Mucosa of gallbladder (tissue), 1 donor: ENCODE data around the gene ANK3. TPM values are rescaled to one million over a fixed set of nuclear protein-coding genes. Genes with fewer than 3 reads are reported as not detected.
A peak's percentile ranks its signal among the peaks of the same experiment; 100 is the strongest.

ENCODE experiments used
- DNase-seq: peaks from one replicate; pipeline ENCODE4 v3.0.0-alpha.2; 2020; ENCODE audit warnings: low spot score
- total RNA-seq: library from RNA; stranded (reverse); gene quantifications from one replicate; pipeline ENCODE4 v1.2.1, GENCODE V29; 2021
- donor health status: DM: no; HTN: no; CAD: no.

The ANK3 gene
- 169 TPM for total RNA-seq

DNA sequence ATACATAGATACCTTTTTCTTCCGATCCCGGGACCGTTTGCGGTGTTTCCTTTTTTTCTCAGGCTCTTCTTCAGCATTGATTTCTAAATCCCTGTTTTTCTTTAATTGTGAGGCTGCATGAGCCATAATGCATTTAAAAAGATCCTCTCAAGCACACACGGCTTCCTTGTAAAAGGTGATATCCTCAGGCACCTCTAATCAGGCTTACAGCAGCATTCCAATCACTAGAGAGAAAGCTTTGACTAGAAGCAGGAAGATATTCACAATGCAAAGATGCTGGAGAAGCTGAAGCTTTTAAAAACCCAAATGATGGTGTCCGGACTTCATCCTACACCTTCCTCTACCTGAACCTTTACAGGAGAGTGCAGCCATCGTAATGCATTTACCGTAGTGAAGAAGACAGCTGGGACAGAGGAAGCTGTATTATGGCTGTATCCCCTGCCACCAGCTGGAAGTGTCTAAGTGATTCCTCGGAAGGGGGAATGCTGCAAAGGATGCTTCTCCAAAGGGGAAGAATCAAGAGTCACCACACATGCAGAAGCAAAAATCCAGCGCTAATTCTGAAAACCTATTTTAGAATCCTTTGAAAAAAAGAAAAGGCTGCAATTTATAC, at the start of gene ANK3:
ANK3 (minus strand) TSS at position 463 of the 613 bp plus-strand sequence; CDS start at position 126, 337 bp downstream.
- no peak for DNase-seq

DNA sequence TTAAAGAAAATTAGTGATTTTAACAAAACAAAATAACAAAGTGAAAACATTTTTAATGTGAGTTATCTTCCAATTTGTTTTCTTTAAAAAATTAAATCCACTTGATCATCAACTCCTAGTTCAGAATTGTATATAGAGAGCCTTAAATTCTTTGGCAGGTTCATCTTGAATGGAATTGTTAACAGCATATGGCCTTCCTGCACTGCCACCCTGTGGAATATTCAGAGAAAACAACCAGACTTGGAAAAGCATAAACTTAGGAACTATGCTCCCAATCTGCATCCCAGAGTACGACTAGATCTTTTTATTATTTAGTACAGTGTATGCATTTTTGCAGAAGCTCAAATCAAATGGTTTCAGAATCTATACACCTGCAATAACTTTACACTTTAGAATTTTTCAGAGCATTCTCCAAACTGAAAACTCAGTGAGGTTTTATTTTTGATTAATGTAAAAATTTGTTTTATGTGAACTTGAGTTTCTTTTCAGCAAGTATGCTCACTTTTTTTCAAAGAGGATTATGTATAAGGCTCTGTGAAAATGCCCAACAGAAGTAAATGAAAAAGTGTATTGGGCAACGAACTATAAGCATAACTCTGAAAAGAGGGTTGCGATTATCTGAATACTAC, 44.9 kb upstream of the ANK3 start:
- DNase-seq = peak; percentile 48

DNA sequence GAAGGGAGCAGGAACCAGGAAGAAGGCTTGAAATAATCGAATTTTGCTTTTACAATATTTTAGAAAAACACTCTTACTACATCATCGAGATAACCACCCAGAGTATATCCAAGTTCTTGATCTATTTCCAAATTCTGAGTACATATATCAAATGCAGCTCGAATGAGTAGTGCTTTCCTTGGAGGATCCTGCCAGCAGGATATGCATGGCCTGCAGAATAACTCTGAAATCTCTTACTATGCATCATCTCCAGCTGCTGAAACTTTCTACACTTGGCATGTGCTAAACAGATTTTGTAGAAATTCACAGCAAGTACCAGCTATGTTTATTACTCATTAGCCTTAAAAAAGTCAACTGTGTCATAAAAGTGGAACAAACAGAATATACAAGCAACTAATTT, 44.0 kb upstream of the ANK3 start:
- no peak for DNase-seq

GRCh38 chr10:60430836-60431597, 41.3 kb upstream of the ANK3 start:
- no peak for DNase-seq

- DNase-seq = no peak
Measured at GRCh38 chr10:60430017-60430416, 40.3 kb upstream of the ANK3 start.

- DNase-seq = no peak
Measured at GRCh38 chr10:60429084-60429849, 39.6 kb upstream of the ANK3 start.

GRCh38 chr10:60428387-60428737, 38.7 kb upstream of the ANK3 start:
- DNase-seq = no peak

- DNase-seq = no peak
Measured at GRCh38 chr10:60427709-60428386, 38.2 kb upstream of the ANK3 start.

DNA sequence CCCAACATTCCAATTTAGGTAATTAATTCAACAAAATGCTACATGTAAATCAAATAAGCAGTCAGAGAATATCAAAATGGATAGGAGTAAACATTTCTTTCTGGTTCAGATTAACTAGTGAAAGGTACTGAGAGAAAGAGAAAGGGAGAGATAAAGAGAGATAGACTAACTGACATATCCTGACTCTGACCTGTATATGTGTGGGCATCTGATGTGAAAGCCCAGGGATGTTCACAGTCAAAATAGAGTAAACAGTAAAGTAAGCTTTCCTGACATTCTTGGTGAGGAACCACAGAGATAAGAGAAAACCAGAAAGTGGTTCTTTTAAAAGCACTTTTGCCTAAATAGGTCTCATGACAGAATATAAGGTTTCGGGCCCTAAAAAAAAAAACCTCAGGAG, 37.5 kb upstream of the ANK3 start:
- no peak for DNase-seq

- DNase-seq = no peak
Measured at GRCh38 chr10:60426425-60426824, 36.8 kb upstream of the ANK3 start.

GRCh38 chr10:60425392-60426110, 35.9 kb upstream of the ANK3 start:
- DNase-seq = no peak

- no peak for DNase-seq
Measured at GRCh38 chr10:60424971-60425370, 35.3 kb upstream of the ANK3 start.

GRCh38 chr10:60423920-60424319, 34.2 kb upstream of the ANK3 start:
- DNase-seq = no peak

DNA sequence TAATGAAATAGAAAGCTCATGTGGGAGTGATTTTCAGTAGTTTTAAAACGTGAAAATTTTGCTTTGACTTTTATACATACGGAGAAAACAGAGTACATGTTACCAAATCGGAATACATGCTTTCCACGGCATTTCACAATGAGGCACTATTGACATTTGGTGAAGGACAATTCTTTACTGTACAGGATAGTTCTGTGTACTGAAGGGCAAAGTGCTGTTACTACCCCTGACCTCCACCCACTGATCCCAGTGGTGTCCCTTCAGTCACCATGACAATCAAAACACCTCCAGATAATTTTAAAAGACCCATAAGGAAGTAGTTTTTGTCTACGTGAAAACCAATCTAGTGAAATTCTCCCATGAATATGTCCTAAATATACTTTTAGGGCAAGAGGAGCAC, 33.1 kb upstream of the ANK3 start:
- no peak for DNase-seq

GRCh38 chr10:60420991-60421894, 31.6 kb upstream of the ANK3 start:
- no peak for DNase-seq

DNA sequence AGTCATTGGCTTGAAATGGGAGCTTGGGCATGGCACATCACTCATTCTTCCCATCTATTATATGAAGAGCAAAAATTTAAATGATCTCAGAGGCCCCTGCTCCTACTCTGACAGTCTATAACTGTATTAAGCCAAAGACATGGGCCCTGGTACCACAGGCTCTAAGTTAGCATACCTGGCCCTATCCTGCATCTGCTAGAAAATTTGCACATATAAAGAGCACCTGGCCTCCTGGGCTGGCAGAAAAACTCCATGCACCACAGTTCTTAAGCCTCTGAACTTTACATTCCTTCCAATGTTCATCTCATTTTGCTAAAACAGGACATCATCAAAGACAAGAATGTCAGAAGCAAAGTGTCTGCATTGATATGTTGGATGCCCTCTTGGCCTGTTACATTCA, 29.6 kb upstream of the ANK3 start:
- DNase-seq = no peak

- no peak for DNase-seq
Measured at GRCh38 chr10:60417901-60418300, 28.2 kb upstream of the ANK3 start.

DNA sequence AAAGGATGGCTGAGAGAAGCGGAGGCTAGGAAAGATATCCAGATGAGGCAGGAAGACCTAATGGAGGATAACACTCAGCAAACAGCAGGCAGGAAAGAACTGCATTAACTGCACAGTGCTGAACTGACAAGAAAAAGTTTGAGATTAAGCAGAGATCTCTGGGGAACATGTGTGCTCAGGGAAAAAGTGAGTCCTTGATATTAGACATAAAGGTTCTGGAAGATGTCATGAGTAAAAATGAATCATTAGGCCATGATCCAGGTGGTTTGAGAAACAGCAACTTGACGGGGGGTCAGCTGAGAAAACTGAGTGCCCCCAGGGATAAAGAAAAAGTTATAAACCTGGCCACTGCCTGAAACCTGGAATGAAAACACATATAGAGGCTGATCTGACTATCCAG, 27.3 kb upstream of the ANK3 start:
- DNase-seq = no peak

- no peak for DNase-seq
Measured at GRCh38 chr10:60414877-60415585, 25.4 kb upstream of the ANK3 start.
